Astrocyte of the spinal cord (primary cell): ENCODE measurements around the gene MAFF.
"Not testable (repeated sequence)": the region's sequence is repeated elsewhere in the genome, so short reads cannot be mapped to it uniquely, and the experiment has no call there.

Experiments
- DNase-seq: peaks from one replicate; pipeline ENCODE4 v3.0.0; 2011; ENCODE audit warnings: low read depth, low spot score
- H3K4me3 ChIP-seq: 2 replicates; pipeline ENCODE4 v1.5.1; 2011; ENCODE audit warnings: low read depth, mild to moderate bottlenecking, low read length, moderate library complexity
- CTCF ChIP-seq: IDR thresholded peaks from 2 replicates; pipeline ENCODE4 v1.5.1; 2012; ENCODE audit warnings: low read depth, mild to moderate bottlenecking, low read length, inconsistent platforms
- in situ Hi-C: cut with HindIII; loops from 2 replicates; pipeline ENCODE4 v1.10.0; 2017; ENCODE audit warnings: low sequenced_read_pairs

Gene MAFF

GRCh38 chr22:38230916-38231315, 29.1 kb downstream of the MAFF start:
- no peak overlapping the region for H3K4me3 ChIP-seq
- no peak for DNase-seq
- in situ Hi-C loops, result no loop called here
- no peak for TF ChIP-seq CTCF

GRCh38 chr22:38232196-38232595, 30.4 kb downstream of the MAFF start:
- TF ChIP-seq CTCF, result no peak
- no peak for DNase-seq
- no peak overlapping the region for H3K4me3 ChIP-seq
- in situ Hi-C loops, result no loop called here

DNA sequence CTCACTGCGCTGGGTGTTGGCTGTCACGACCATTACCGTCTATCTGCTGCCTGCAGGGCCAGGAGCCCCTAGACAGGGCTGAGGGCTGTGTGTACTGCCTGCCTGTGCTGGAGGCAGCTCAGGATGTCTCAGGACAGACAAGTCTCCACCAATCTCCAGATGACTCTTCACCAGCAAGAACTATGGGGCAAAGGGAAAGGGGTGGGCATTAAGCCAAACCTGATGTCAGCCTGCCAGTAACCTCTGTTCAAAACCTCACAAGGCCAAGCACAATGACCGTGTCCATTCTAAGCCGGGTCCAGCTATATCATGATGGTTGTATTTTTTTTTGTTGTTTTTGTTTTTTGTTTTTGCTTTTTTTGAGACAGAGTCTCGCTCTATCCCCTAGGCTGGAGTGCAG, 31.6 kb downstream of the MAFF start:
- TF ChIP-seq CTCF, result no peak
- in situ Hi-C loops, result no loop called here
- no peak for DNase-seq
- no peak overlapping the region for H3K4me3 ChIP-seq

DNA sequence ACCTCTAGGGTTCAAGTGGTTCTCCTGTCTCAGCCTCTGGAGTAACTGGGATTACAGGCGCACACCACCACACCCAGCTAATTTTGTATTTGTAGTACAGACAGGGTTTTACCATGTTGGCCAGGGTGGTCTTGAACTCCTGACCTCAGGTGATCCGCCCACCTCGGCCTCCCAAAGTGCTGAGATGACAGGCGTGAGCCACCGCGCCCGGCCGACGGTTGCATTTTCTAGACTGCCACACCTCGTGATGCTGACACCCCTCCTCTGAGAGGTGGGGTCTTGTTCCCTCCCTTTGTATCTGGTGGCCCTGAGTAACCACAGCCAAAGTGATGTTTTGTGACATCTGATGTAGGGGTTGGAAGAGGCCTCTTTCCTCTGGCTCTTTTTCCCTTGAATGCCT, 32.1 kb downstream of the MAFF start:
- DNase-seq, in situ Hi-C loops, H3K4me3 ChIP-seq: not testable (repeated sequence)

DNA sequence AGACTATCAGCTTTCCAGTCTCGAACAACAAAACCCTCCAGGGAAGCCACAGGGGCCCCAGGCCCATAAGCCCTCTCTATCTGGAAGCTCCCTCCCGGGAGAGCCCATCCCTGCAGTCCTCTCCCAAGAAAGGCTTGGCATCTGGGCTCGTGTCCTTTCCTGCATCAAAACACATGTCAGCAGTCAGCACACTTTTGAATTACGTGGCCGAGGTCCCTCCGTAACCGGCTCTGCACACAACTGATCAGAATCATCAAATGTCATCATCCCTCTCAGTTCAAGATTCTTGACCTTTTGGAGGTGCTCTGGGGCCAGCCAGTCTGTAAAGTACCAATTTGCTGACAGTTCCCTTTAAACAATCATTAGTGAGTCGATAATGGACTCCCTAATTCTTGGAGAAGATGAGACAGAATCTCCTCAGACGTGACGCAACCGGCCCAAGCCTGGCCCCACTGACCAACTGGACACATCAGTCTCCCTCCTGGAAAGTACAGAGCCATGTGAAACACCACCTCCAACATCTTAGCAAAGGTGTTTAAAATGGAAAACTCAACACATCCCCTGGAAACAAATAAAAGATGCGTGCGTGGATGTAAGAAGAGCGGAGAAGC, 33.6 kb downstream of the MAFF start:
- TF ChIP-seq CTCF, result no peak
- no peak overlapping the region for H3K4me3 ChIP-seq
- no peak for DNase-seq
- in situ Hi-C loops, result no loop called here

DNA sequence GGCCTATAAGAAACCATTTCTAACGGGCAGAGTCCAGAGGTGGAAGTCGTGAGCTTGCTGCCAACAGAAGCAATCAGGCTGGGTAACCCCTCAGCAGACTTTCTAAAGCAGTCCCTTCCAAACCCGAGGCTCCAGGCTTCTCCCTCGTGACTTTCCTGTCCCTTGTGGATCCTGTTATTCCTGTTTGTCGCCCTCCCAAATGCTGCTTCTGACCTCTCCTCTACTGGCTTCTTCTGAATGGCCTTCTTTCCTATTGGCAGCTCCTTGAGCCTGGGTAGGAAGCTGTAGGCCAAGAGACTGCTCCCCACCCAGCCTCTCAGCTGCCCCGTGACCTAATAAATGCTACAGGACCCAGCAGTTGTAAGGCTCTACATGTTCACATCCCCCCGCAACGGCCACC, 35.0 kb downstream of the MAFF start:
- no peak overlapping the region for H3K4me3 ChIP-seq
- no peak for TF ChIP-seq CTCF
- in situ Hi-C loops, result no loop called here
- DNase-seq, result no peak

DNA sequence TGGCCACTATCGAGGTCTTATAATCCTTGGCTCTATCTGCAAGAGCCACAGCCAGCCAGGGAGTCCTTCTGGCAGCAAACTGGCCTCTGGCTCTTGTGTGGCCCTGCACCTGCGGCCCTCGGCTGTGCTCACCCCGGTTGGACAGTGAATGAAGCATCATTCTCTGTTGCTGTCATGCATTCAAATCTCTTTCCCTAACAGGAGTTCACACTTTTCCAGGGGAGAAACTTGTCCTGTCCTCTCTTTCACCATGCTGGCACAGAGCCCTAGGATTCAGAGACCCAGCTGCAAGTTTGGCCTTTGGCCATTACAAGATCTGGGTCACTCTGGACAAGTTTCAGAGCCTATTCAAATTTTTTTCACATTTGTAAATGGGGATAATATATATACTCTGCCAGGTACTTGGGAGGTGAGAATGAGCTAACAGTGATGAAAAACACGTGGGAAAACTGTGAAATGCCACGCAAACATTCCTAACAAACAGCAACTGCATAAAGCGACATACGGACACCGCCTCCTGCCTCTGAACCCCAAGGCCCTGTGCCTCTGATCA, 36.8 kb downstream of the MAFF start:
- peak; percentile 46 for DNase-seq
- H3K4me3 ChIP-seq, result no peak overlapping the region
- in situ Hi-C loops, result no loop called here
- no peak for TF ChIP-seq CTCF
